B cell (primary cell): ENCODE results near the gene CCDC187. TPM values are rescaled to one million over a fixed set of nuclear protein-coding genes. Genes with fewer than 3 reads are reported as not detected.

Source experiments
- ATAC-seq: fragments of 200-7000 bp; cut with Tn5 transposase; one replicate; pipeline ENCODE4 v1.10.0; 2021; ENCODE audit warnings: low read depth, mild to moderate bottlenecking, moderate number of reproducible peaks, moderate library complexity
- CTCF ChIA-PET: fragments of 350-600 bp; sonication (Branson Sonifier 250); formaldehyde crosslinking; loops from one replicate; lab custom pipeline; 2021; ENCODE audit warnings: antibody characterized with exemption, inconsistent platforms; lab: Charles Lee
- POLR2A ChIA-PET: fragments of 350-600 bp; sonication (Branson Sonifier 250); formaldehyde crosslinking; loops from one replicate; lab custom pipeline; 2021; ENCODE audit warnings: antibody characterized with exemption; lab: Charles Lee
- DNase-seq: peaks from one replicate; pipeline ENCODE4 v3.0.0; 2013
- H2AFZ ChIP-seq: 2 replicates; pipeline ENCODE4 v1.6.1; 2012; ENCODE audit warnings: mild to moderate bottlenecking, low read depth, low read length; ENCODE audit not compliant: insufficient read depth, poor library complexity, severe bottlenecking
- H3K27ac ChIP-seq, 2 donors: 1 replicate in 1 of 2; 2 replicates in 1 of 2; pipeline ENCODE4 v1.5.1; 2012 to 2013; ENCODE audit warnings: low read length in 2 of 2, mild to moderate bottlenecking in 2 of 2, moderate library complexity in 1 of 2
- H3K27me3 ChIP-seq, 4 experiments: fragments of 200-600 bp in 1 of 4; sonication (generic) in 1 of 4; replicated peaks in 1 of 4; 1 replicate in 2 of 4; 2 replicates in 2 of 4; pipeline versions ENCODE4 v1.6.1 to v1.7.0; 2013 to 2016; ENCODE audit warnings: low read length in 3 of 4, mild to moderate bottlenecking in 2 of 4, mixed read lengths in 1 of 4, moderate library complexity in 1 of 4; ENCODE audit not compliant: insufficient read depth in 4 of 4, control insufficient read depth in 3 of 4; ENCODE audit errors: control extremely low read depth in 1 of 4
- H3K36me3 ChIP-seq, 2 experiments: replicated peaks in 1 of 2; 1 replicate in 1 of 2; 2 replicates in 1 of 2; pipeline versions ENCODE4 v1.6.1 to v1.7.1; 2013; ENCODE audit warnings: low read length in 1 of 2; ENCODE audit not compliant: insufficient read depth in 2 of 2, control insufficient read depth in 1 of 2; ENCODE audit errors: control extremely low read depth in 1 of 2, extremely low read depth in 1 of 2
- H3K4me1 ChIP-seq, 2 donors: fragments of 200-600 bp in 1 of 2; sonication (generic) in 1 of 2; 1 replicate in 1 of 2; 2 replicates in 1 of 2; pipeline versions ENCODE4 v1.5.1 to v1.6.1; 2013 to 2017; ENCODE audit warnings: low read length in 2 of 2; ENCODE audit not compliant: control insufficient read depth in 2 of 2, insufficient read depth in 2 of 2
- H3K4me2 ChIP-seq: replicated peaks from 2 replicates; pipeline ENCODE3; 2012; ENCODE audit warnings: mild to moderate bottlenecking, low read depth, low read length; ENCODE audit not compliant: poor library complexity, severe bottlenecking
- H3K4me3 ChIP-seq, 5 experiments: fragments of 200-600 bp in 1 of 5; sonication (generic) in 1 of 5; 1 replicate in 3 of 5; 2 replicates in 2 of 5; pipeline versions ENCODE4 v1.5.1 to v1.7.0; 2011 to 2016; ENCODE audit warnings: low read length in 4 of 5, mild to moderate bottlenecking in 4 of 5, low read depth in 2 of 5, control low read depth in 1 of 5, moderate library complexity in 1 of 5; ENCODE audit not compliant: insufficient read depth in 1 of 5; ENCODE audit errors: control extremely low read depth in 1 of 5, extremely low read depth in 1 of 5
- H3K79me2 ChIP-seq: fragments of 200-600 bp; sonication (generic); one replicate; pipeline ENCODE4 v1.6.0; 2016; ENCODE audit warnings: low read length; ENCODE audit not compliant: control insufficient read depth, insufficient read depth
- H3K9ac ChIP-seq: fragments of 200-600 bp; sonication (generic); 2 replicates; pipeline ENCODE4 v1.6.1; 2017; ENCODE audit warnings: mild to moderate bottlenecking, low read length, moderate library complexity
- H3K9me3 ChIP-seq, 3 donors: one replicate each; pipeline versions ENCODE4 v1.6.1 to v1.7.1; 2013; ENCODE audit warnings: low read length in 2 of 3; ENCODE audit not compliant: control insufficient read depth in 2 of 3, insufficient read depth in 1 of 3; ENCODE audit errors: control extremely low read depth in 1 of 3
- H4K20me1 ChIP-seq: 2 replicates; pipeline ENCODE4 v1.6.0; 2012; ENCODE audit warnings: mild to moderate bottlenecking, low read length; ENCODE audit not compliant: insufficient read depth, control insufficient read depth, poor library complexity, severe bottlenecking
- H3K27ac Mint-ChIP-seq: one replicate; pipeline ENCODE4 v1.8.0; 2021; ENCODE audit warnings: mixed read lengths
- H3K27me3 Mint-ChIP-seq: one replicate; pipeline ENCODE4 v1.8.0; 2021; ENCODE audit warnings: mixed read lengths
- H3K4me1 Mint-ChIP-seq: one replicate; pipeline ENCODE4 v1.8.0; 2021; ENCODE audit warnings: mixed read lengths
- H3K4me3 Mint-ChIP-seq: one replicate; pipeline ENCODE4 v1.8.0; 2021; ENCODE audit warnings: mixed read lengths
- H3K9me3 Mint-ChIP-seq: one replicate; pipeline ENCODE4 v1.8.0; 2022; ENCODE audit warnings: mixed read lengths; ENCODE audit not compliant: insufficient read depth
- CTCF ChIP-seq: fragments of 200-600 bp; IDR thresholded peaks from one replicate; pipeline ENCODE4 v1.8.0; 2022; ENCODE audit warnings: antibody characterized with exemption, mild to moderate bottlenecking
- EZH2 ChIP-seq: IDR thresholded peaks from 2 replicates; pipeline ENCODE4 v1.6.1; 2012; ENCODE audit warnings: borderline replicate concordance, low read depth, mild to moderate bottlenecking, moderate library complexity, low read length; ENCODE audit not compliant: insufficient read depth, poor library complexity, severe bottlenecking
- WGBS: methylation state at CpG from one replicate; pipeline ENCODE4 v1.1.5; 2013; ENCODE audit warnings: missing lambda C conversion rate; ENCODE audit not compliant: insufficient coverage; 5-methylcytosine and 5-hydroxymethylcytosine counted together
- intact Hi-C: fragments of 100-400 bp; cut with micrococcal nuclease; formaldehyde crosslinking; loops from one replicate; pipeline ENCODE4 v1.10.0; 2022
- polyA plus RNA-seq: library from polyadenylated mRNA; depleted of rRNA; stranded (reverse); fragments of >200 nt; gene quantifications from 2 replicates; pipeline ENCODE4 v1.2.3, GENCODE V29; 2012
- total RNA-seq, 2 donors: library from RNA; stranded (reverse); fragments of 120-200 nt in 1 of 2; gene quantifications; 1 replicate in 1 of 2; 2 replicates in 1 of 2; pipeline versions ENCODE4 v1.2.3 to v1.2.4, GENCODE V29; 2013 to 2022

Gene CCDC187
- total and polyA plus RNA-seq, 2 donors (not counting 1 experiment from before 2014, with no cell fraction given): 1.5 to 7.6 TPM

GRCh38 chr9:136297016-136297691 is 6.7 kb downstream of the CCDC187 start:
- no peaks in the 10 kb centered on the region for H3K27me3 Mint-ChIP-seq
- Histone ChIP-seq H3K36me3 (no peaks in the 10 kb centered on the region), H3K79me2 (no peaks in the 10 kb centered on the region), H3K27me3 (no peaks in the 10 kb centered on the region), H3K4me1 (peaks cover 0 to 5% of the 10 kb centered on the region in 2 donors), H3K4me2 (no peak overlapping the region), H4K20me1 (no peaks in the 10 kb centered on the region), H3K9ac (no peak overlapping the region), H3K27ac (no peak overlapping the region), H2AFZ (no peak overlapping the region), H3K9me3 (peaks cover 0 to 5% (median 0%) of the 10 kb centered on the region in 3 donors), H3K4me3 (no peak overlapping the region)
- intact Hi-C loops: no loop called here
- no peaks in the 10 kb centered on the region for H3K9me3 Mint-ChIP-seq
- WGBS: 76% methylated on average over 25 of the region's 25 CpGs
- TF ChIP-seq EZH2 (no peak), CTCF (no peak)
- ChIA-PET POLR2A (no interaction called here), CTCF (no interaction called here)
- H3K4me3 Mint-ChIP-seq: no peak overlapping the region
- ATAC-seq (no peak), DNase-seq (no peak)
- peaks cover 4% of the 10 kb centered on the region for H3K4me1 Mint-ChIP-seq
- H3K27ac Mint-ChIP-seq: no peak overlapping the region

GRCh38 chr9:136296434-136297015 is 7.4 kb downstream of the CCDC187 start:
- ATAC-seq (no peak), DNase-seq (no peak)
- H3K9me3 Mint-ChIP-seq: no peaks in the 10 kb centered on the region
- intact Hi-C loops: no loop called here
- 91% methylated on average over 15 of the region's 16 CpGs for WGBS
- Histone ChIP-seq H3K27ac (no peak overlapping the region), H3K9ac (no peak overlapping the region), H3K4me3 (no peak overlapping the region), H3K9me3 (peaks cover 0 to 5% (median 0%) of the 10 kb centered on the region in 3 donors), H3K4me2 (no peak overlapping the region), H4K20me1 (no peaks in the 10 kb centered on the region), H2AFZ (no peak overlapping the region), H3K4me1 (peaks cover 0 to 5% of the 10 kb centered on the region in 2 donors), H3K36me3 (no peaks in the 10 kb centered on the region), H3K27me3 (no peaks in the 10 kb centered on the region), H3K79me2 (no peaks in the 10 kb centered on the region)
- POLR2A ChIA-PET: no interaction called here
- H3K27me3 Mint-ChIP-seq: no peaks in the 10 kb centered on the region
- no peak overlapping the region for H3K4me3 Mint-ChIP-seq
- CTCF ChIA-PET: interaction anchor here (1.3 kb wide), 1 partner anchor 13 kb away, joined by 4 read pairs; no protein-coding TSS in a partner anchor
- H3K4me1 Mint-ChIP-seq: peaks cover 4% of the 10 kb centered on the region
- H3K27ac Mint-ChIP-seq: no peak overlapping the region
- TF ChIP-seq CTCF (no peak), EZH2 (no peak)
